HEK293T (cell line): ENCODE results near the gene VPS41.

Experiments
- CTCF ChIA-PET: fragments of 350-600 bp; formaldehyde crosslinking; extraction: SDS; loops from one replicate; lab custom pipeline; 2021; ENCODE audit warnings: antibody characterized with exemption, inconsistent platforms; lab: Yijun Ruan, JAX
- POLR2A ChIA-PET: fragments of 350-600 bp; formaldehyde crosslinking; extraction: SDS; loops from one replicate; lab custom pipeline; 2020; ENCODE audit warnings: antibody characterized with exemption, inconsistent platforms; lab: Yijun Ruan, JAX
- DNase-seq: peaks from one replicate; pipeline ENCODE4 v3.0.0; 2012; ENCODE audit warnings: mixed read lengths; ENCODE audit errors: extremely low spot score
- ARNT ChIP-seq: fragments of 450-650 bp; IDR thresholded peaks from 2 replicates; pipeline ENCODE4 v1.6.1; 2017; ENCODE audit warnings: mild to moderate bottlenecking
- BHLHE40 ChIP-seq: fragments of 450-650 bp; IDR thresholded peaks from 2 replicates; pipeline ENCODE4 v1.6.1; 2016; ENCODE audit warnings: mild to moderate bottlenecking, moderate library complexity, borderline replicate concordance
- CTBP1 ChIP-seq: fragments of 450-650 bp; IDR thresholded peaks from 2 replicates; pipeline ENCODE4 v1.6.1; 2016; ENCODE audit warnings: borderline replicate concordance
- ELF4 ChIP-seq: fragments of 450-650 bp; IDR thresholded peaks from 2 replicates; pipeline ENCODE4 v1.6.1; 2017; ENCODE audit warnings: antibody characterized with exemption
- FOXA1 ChIP-seq: fragments of 450-650 bp; IDR thresholded peaks from 2 replicates; pipeline ENCODE4 v1.6.1; 2016; ENCODE audit warnings: mild to moderate bottlenecking
- FOXK2 ChIP-seq: fragments of 450-650 bp; IDR thresholded peaks from 2 replicates; pipeline ENCODE4 v1.6.1; 2016; ENCODE audit warnings: mild to moderate bottlenecking
- FOXM1 ChIP-seq: fragments of 450-650 bp; IDR thresholded peaks from 2 replicates; pipeline ENCODE4 v1.6.1; 2017; ENCODE audit warnings: mild to moderate bottlenecking, borderline replicate concordance
- HDGF ChIP-seq: fragments of 450-650 bp; IDR thresholded peaks from 2 replicates; pipeline ENCODE4 v1.6.1; 2017; ENCODE audit warnings: antibody characterized with exemption, borderline replicate concordance
- L3MBTL2 ChIP-seq: fragments of 450-650 bp; conservative IDR thresholded peaks from 2 replicates; pipeline ENCODE4 v1.6.1; 2016; ENCODE audit warnings: mild to moderate bottlenecking
- LEF1 ChIP-seq: fragments of 450-650 bp; IDR thresholded peaks from 2 replicates; pipeline ENCODE4 v1.6.1; 2017; ENCODE audit warnings: mild to moderate bottlenecking, borderline replicate concordance
- NFRKB ChIP-seq: fragments of 450-650 bp; IDR thresholded peaks from 2 replicates; pipeline ENCODE4 v1.6.1; 2016; ENCODE audit warnings: mild to moderate bottlenecking, moderate library complexity
- SP1 ChIP-seq: fragments of 450-650 bp; IDR thresholded peaks from 2 replicates; pipeline ENCODE4 v1.6.1; 2017
- SUZ12 ChIP-seq: fragments of 450-650 bp; IDR thresholded peaks from 2 replicates; pipeline ENCODE4 v1.6.1; 2016; ENCODE audit warnings: mild to moderate bottlenecking
- TARDBP ChIP-seq: fragments of 450-650 bp; IDR thresholded peaks from 2 replicates; pipeline ENCODE4 v1.6.1; 2016
- ZNF384 ChIP-seq: fragments of 450-650 bp; IDR thresholded peaks from 2 replicates; pipeline ENCODE4 v1.6.1; 2016
- TF ChIP-seq, protein P1 (sequence below): fragments of 450-650 bp; IDR thresholded peaks from 2 replicates; pipeline ENCODE4 v1.6.1; 2016

Gene VPS41

DNA sequence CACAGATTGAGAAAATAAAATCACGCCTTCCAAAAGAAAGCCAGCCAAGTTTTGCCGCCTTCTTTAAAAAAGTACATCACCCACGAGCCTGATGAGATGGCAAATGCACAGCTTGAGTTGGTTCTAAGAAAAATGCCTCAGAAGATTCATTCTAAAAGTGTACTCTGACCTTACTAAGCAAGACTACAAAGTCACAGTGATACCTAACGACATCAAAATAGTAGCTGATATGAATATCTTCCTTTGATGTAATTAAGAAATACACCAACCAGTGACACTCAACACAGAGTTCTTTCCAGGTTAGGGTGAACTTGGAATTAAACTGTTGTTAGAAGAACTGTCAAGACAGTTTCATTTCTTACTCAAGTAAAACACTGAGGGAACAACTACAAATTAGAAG, 199.9 kb downstream of the VPS41 start:
- POLR2A ChIA-PET = no interaction called here
- CTCF ChIA-PET = no interaction called here
- no peak for TF ChIP-seq NFRKB
- no peak for TF ChIP-seq L3MBTL2
- TF ChIP-seq FOXM1 = no peak
- TF ChIP-seq HDGF = no peak
- TF ChIP-seq, protein P1, sequence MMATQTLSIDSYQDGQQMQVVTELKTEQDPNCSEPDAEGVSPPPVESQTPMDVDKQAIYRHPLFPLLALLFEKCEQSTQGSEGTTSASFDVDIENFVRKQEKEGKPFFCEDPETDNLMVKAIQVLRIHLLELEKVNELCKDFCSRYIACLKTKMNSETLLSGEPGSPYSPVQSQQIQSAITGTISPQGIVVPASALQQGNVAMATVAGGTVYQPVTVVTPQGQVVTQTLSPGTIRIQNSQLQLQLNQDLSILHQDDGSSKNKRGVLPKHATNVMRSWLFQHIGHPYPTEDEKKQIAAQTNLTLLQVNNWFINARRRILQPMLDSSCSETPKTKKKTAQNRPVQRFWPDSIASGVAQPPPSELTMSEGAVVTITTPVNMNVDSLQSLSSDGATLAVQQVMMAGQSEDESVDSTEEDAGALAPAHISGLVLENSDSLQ = no peak
- TF ChIP-seq SUZ12 = no peak
- TF ChIP-seq ELF4 = no peak
- TF ChIP-seq ZNF384 = no peak
- no peak for TF ChIP-seq BHLHE40
- no peak for TF ChIP-seq FOXA1
- no peak for DNase-seq

DNA sequence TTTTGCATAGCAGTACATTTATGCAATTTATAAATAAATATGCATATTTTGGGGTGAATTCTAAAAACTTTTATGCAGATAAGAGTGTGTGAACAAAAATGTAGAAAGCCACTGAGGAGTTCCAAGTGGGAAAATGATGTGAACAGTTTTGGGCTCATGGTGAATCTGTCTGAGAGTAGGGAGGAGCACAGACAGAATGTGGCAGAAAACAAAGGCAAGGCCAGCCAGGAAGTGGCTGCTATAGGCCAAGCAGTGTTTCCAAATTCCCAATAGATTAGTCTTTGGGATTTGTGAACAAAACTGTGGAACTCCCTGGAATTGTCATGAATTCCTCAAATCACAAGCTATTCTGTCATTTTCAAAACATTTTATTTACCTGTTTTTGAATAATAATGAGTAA, 204.2 kb downstream of the VPS41 start:
- TF ChIP-seq SUZ12 = no peak
- TF ChIP-seq TARDBP = no peak
- TF ChIP-seq ZNF384 = no peak
- no peak for TF ChIP-seq FOXK2
- no peak for TF ChIP-seq LEF1
- no peak for TF ChIP-seq NFRKB
- no peak for TF ChIP-seq CTBP1
- no peak for TF ChIP-seq ARNT
- TF ChIP-seq HDGF = no peak
- TF ChIP-seq FOXA1 = no peak
- TF ChIP-seq ELF4 = no peak
- TF ChIP-seq L3MBTL2 = no peak
- no peak for TF ChIP-seq FOXM1
- TF ChIP-seq, protein P1 = no peak
- TF ChIP-seq BHLHE40 = no peak
- TF ChIP-seq SP1 = no peak
- DNase-seq = no peak
- CTCF ChIA-PET = no interaction called here
- POLR2A ChIA-PET = no interaction called here

DNA sequence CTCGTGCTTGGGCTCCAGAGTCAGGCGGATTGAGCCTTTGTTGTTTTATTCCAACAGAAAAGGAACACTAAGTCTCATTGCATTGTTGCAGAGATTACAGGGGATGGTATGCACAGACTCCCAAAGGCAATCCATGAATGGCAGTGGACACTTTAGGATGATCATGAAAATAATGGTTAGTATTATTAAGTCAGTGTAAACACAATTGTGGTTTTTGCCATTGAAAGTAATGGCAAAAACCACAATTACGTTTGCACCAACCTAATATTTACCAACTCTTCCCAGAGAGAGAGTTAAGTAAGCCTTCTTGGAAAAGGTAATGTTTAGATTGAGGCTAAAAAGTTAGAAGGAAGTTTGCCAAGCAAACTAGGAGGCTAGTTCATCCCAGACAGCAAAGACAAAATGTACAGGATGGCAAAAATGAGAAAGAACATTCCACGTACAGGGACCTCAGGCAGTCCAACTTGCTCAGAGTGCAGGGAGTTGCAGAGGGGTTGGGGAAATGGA, 204.9 kb downstream of the VPS41 start:
- POLR2A ChIA-PET = no interaction called here
- DNase-seq = no peak
- CTCF ChIA-PET = no interaction called here
- TF ChIP-seq SP1 (no peak), HDGF (no peak), FOXM1 (no peak), ZNF384 (no peak), ELF4 (no peak), NFRKB (no peak), FOXA1 (no peak), L3MBTL2 (no peak), BHLHE40 (no peak), SUZ12 (no peak), LEF1 (no peak), ARNT (no peak)
- TF ChIP-seq, protein P1 = no peak

DNA sequence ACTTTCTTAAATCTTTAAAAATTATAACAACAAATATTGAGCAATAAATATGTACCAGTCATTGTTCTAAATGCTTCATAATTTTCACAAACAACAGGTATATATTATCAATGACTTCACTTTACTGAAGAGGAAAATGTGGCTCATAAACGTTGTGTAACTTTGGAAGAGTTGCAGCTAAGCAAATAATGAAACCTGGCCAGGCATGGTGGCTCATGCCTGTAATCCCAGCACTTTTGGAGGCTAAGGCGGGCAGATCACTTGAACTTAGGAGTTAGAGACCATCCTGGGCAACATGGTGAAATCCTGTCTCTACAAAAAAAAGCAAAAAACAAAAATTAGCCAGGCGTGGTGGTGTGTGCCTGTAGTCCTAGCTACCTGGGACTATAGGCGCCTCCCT, 205.9 kb downstream of the VPS41 start:
- ChIA-PET CTCF (no interaction called here), POLR2A (no interaction called here)
- TF ChIP-seq ARNT (no peak), HDGF (no peak), ZNF384 (no peak), LEF1 (no peak), NFRKB (no peak), BHLHE40 (no peak), FOXM1 (no peak), SUZ12 (no peak), FOXK2 (no peak), SP1 (no peak), CTBP1 (no peak), FOXA1 (no peak), TARDBP (no peak), L3MBTL2 (no peak), ELF4 (no peak)
- TF ChIP-seq, protein P1 = no peak
- DNase-seq = no peak

DNA sequence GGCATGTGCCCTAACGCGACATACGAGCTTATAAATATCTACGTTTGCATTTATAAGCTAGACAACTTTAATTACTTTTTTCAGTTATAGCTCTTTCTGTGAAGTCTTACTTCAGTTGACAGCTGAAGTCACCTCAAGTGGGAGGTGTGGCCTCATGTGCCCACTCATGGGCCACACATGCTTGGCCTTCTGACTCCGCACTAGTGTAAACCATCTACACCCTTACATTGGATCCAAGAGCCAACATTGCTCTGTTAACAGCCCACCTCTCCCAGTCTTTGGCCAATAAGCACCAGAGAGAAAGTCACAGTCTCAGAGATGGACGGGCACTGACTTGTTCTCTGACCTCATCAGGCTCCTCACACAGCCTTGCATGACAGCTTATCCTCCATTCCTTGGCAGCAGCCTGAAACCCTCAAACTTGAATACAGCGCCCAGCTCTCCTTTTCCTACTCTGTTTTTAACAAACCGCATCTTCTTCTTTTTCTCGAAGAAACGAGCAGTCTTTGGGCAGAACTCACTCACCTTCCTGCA, 206.9 kb downstream of the VPS41 start:
- POLR2A ChIA-PET = no interaction called here
- no peak for DNase-seq
- CTCF ChIA-PET = no interaction called here
- TF ChIP-seq FOXK2 = no peak
- TF ChIP-seq SUZ12 = no peak
- no peak for TF ChIP-seq BHLHE40
- TF ChIP-seq SP1 = no peak
- TF ChIP-seq FOXA1 = no peak
- no peak for TF ChIP-seq ARNT
- TF ChIP-seq CTBP1 = no peak
- TF ChIP-seq, protein P1 = no peak
- no peak for TF ChIP-seq ELF4
- no peak for TF ChIP-seq ZNF384
- TF ChIP-seq L3MBTL2 = no peak
- TF ChIP-seq LEF1 = no peak
- TF ChIP-seq NFRKB = no peak
